SK-N-SH treated with all-trans-retinoic acid at 6 μM for 48 hours (cell line): ENCODE data around the gene CPA1.

Experiments
- ATAC-seq: fragments of 200-7000 bp; cut with Tn5 transposase; 3 replicates; pipeline ENCODE4 v1.9.1; 2020; ENCODE audit warnings: mild to moderate bottlenecking, moderate library complexity
- ARNTL ChIP-seq: fragments of 450-650 bp; formaldehyde crosslinking; IDR thresholded peaks from 2 replicates; pipeline ENCODE4 v1.5.0; 2020; ENCODE audit warnings: low read depth, mild to moderate bottlenecking, moderate library complexity, borderline replicate concordance
- BACH2 ChIP-seq: fragments of 250-450 bp; sonication (Bioruptor Pico); IDR thresholded peaks from 2 replicates; pipeline ENCODE4 v1.9.0; 2021; ENCODE audit warnings: mild to moderate bottlenecking, borderline replicate concordance
- CSDC2 ChIP-seq: fragments of 250-450 bp; sonication (Bioruptor Pico); IDR thresholded peaks from 2 replicates; pipeline ENCODE4 v1.5.0; 2020; ENCODE audit warnings: mild to moderate bottlenecking, moderate library complexity
- CSRNP3 ChIP-seq: fragments of 250-450 bp; sonication (Bioruptor Pico); IDR thresholded peaks from 2 replicates; pipeline ENCODE4 v1.5.1; 2021; ENCODE audit warnings: mild to moderate bottlenecking, moderate library complexity
- ESRRG ChIP-seq: fragments of 250-450 bp; sonication (Bioruptor Pico); IDR thresholded peaks from 2 replicates; pipeline ENCODE4 v1.6.1; 2021; ENCODE audit warnings: mild to moderate bottlenecking
- GLIS3 ChIP-seq: fragments of 250-450 bp; sonication (Bioruptor Pico); IDR thresholded peaks from 2 replicates; pipeline ENCODE4 v1.5.0; 2020; ENCODE audit warnings: mild to moderate bottlenecking, moderate library complexity
- ISL1 ChIP-seq: fragments of 250-450 bp; sonication (Bioruptor Pico); IDR thresholded peaks from 2 replicates; pipeline ENCODE4 v2.1.2; 2022; ENCODE audit warnings: mild to moderate bottlenecking, moderate library complexity
- OSR1 ChIP-seq: fragments of 250-450 bp; sonication (Bioruptor Pico); IDR thresholded peaks from 2 replicates; pipeline ENCODE4 v1.8.0; 2022; ENCODE audit warnings: moderate library complexity, mild to moderate bottlenecking, inconsistent platforms
- PPARA ChIP-seq: fragments of 250-450 bp; sonication (Bioruptor Pico); IDR thresholded peaks from 2 replicates; pipeline ENCODE4 v1.5.0; 2020; ENCODE audit warnings: mild to moderate bottlenecking, borderline replicate concordance
- RARB ChIP-seq: fragments of 250-450 bp; sonication (Bioruptor Pico); IDR thresholded peaks from 2 replicates; pipeline ENCODE4 v1.8.0; 2021; ENCODE audit warnings: mild to moderate bottlenecking, moderate library complexity
- SNAI2 ChIP-seq: fragments of 250-450 bp; sonication (Bioruptor Pico); IDR thresholded peaks from 2 replicates; pipeline ENCODE4 v1.5.0; 2020; ENCODE audit warnings: mild to moderate bottlenecking, moderate library complexity
- TCF4 ChIP-seq: fragments of 250-450 bp; sonication (Bioruptor Pico); IDR thresholded peaks from 2 replicates; pipeline ENCODE4 v1.8.0; 2021; ENCODE audit warnings: mild to moderate bottlenecking, moderate library complexity, borderline replicate concordance
- TSHZ2 ChIP-seq: fragments of 250-450 bp; sonication (Bioruptor Pico); IDR thresholded peaks from 2 replicates; pipeline ENCODE4 v1.5.0; 2020; ENCODE audit warnings: mild to moderate bottlenecking, moderate library complexity
- ZFP3 ChIP-seq: fragments of 250-450 bp; sonication (Bioruptor Pico); IDR thresholded peaks from 2 replicates; pipeline ENCODE4 v1.5.0; 2020; ENCODE audit warnings: mild to moderate bottlenecking, moderate library complexity
- ZFP30 ChIP-seq: fragments of 450-650 bp; formaldehyde crosslinking; IDR thresholded peaks from 2 replicates; pipeline ENCODE4 v1.5.0; 2022; ENCODE audit warnings: mild to moderate bottlenecking, moderate library complexity
- ZNF565 ChIP-seq: fragments of 450-650 bp; formaldehyde crosslinking; conservative IDR thresholded peaks from 2 replicates; pipeline ENCODE4 v1.5.0; 2020; ENCODE audit warnings: low read depth, mild to moderate bottlenecking, moderate library complexity
- ZNF70 ChIP-seq: fragments of 450-650 bp; formaldehyde crosslinking; IDR thresholded peaks from 2 replicates; pipeline ENCODE4 v1.5.0; 2020; ENCODE audit warnings: mild to moderate bottlenecking, moderate library complexity
- ZNF8 ChIP-seq: fragments of 450-650 bp; formaldehyde crosslinking; IDR thresholded peaks from 2 replicates; pipeline ENCODE4 v1.5.0; 2020; ENCODE audit warnings: mild to moderate bottlenecking, moderate library complexity
- TF ChIP-seq, protein P1 (sequence below): fragments of 250-450 bp; sonication (Bioruptor Pico); IDR thresholded peaks from 2 replicates; pipeline ENCODE4 v1.8.0; 2020; ENCODE audit warnings: mild to moderate bottlenecking, moderate library complexity, borderline replicate concordance
- TF ChIP-seq, protein P2 (sequence below): fragments of 250-450 bp; sonication (Bioruptor Pico); IDR thresholded peaks from 2 replicates; pipeline ENCODE4 v1.8.0; 2021; ENCODE audit warnings: low read depth, mild to moderate bottlenecking, moderate library complexity, borderline replicate concordance

Gene CPA1

DNA sequence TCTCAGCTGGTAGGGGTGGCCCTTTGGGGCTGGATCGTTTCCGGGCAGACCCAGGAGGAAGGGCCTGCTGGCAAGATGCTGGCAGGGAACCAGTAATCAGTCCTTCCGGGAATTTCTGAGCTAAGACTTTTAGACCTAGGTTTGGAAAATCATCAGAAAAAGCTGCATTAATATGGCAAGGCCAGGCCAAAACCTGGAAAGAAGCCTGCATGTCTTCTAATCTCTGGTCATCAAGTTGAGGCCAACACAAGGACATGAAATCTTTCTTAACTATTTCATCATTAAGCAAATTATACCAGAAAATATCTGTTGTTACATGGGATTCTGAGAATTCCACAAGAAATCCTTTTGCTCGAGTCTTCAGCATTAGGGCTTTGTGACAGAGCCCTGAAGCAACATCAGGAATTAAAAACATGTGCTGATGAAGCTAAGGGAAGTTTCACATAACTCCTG is 19.9 kb downstream of the CPA1 start:
- ATAC-seq, result peak; percentile 75
- TF ChIP-seq SNAI2 (no peak), ZFP3 (CRISPR knock-in tag) (no peak), GLIS3 (CRISPR knock-in tag) (no peak), ZFP30 (CRISPR knock-in tag) (no peak), ISL1 (CRISPR knock-in tag) (no peak), TSHZ2 (CRISPR knock-in tag) (no peak), ESRRG (no peak), ZNF70 (no peak), TCF4 (CRISPR knock-in tag) (no peak), ARNTL (no peak)

- ATAC-seq, result no peak
- TF ChIP-seq PPARA (CRISPR knock-in tag) (no peak), ZFP30 (CRISPR knock-in tag) (no peak), BACH2 (CRISPR knock-in tag) (no peak), ISL1 (CRISPR knock-in tag) (no peak), ESRRG (no peak), RARB (CRISPR knock-in tag) (no peak), TSHZ2 (CRISPR knock-in tag) (no peak), ZNF70 (no peak)
- TF ChIP-seq, protein P1, sequence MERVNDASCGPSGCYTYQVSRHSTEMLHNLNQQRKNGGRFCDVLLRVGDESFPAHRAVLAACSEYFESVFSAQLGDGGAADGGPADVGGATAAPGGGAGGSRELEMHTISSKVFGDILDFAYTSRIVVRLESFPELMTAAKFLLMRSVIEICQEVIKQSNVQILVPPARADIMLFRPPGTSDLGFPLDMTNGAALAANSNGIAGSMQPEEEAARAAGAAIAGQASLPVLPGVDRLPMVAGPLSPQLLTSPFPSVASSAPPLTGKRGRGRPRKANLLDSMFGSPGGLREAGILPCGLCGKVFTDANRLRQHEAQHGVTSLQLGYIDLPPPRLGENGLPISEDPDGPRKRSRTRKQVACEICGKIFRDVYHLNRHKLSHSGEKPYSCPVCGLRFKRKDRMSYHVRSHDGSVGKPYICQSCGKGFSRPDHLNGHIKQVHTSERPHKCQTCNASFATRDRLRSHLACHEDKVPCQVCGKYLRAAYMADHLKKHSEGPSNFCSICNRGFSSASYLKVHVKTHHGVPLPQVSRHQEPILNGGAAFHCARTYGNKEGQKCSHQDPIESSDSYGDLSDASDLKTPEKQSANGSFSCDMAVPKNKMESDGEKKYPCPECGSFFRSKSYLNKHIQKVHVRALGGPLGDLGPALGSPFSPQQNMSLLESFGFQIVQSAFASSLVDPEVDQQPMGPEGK, result no peak
Measured at GRCh38 chr7:130401101-130401500, 20.8 kb downstream of the CPA1 start.

- no peak for TF ChIP-seq OSR1 (CRISPR knock-in tag)
- no peak for TF ChIP-seq ESRRG
- TF ChIP-seq ZNF70, result no peak
- TF ChIP-seq SNAI2, result no peak
- ATAC-seq, result no peak
Measured at GRCh38 chr7:130401578-130401977, 21.3 kb downstream of the CPA1 start.

- ATAC-seq, result no peak
- TF ChIP-seq SNAI2 (no peak), ZFP30 (CRISPR knock-in tag) (no peak), PPARA (CRISPR knock-in tag) (no peak), RARB (CRISPR knock-in tag) (no peak), CSRNP3 (CRISPR knock-in tag) (no peak), ARNTL (no peak), ZNF70 (no peak), TCF4 (CRISPR knock-in tag) (no peak), OSR1 (CRISPR knock-in tag) (no peak), ZNF8 (CRISPR knock-in tag) (no peak), ZNF565 (CRISPR knock-in tag) (no peak), CSDC2 (CRISPR knock-in tag) (no peak), BACH2 (CRISPR knock-in tag) (no peak), GLIS3 (CRISPR knock-in tag) (no peak)
- TF ChIP-seq, protein P2, sequence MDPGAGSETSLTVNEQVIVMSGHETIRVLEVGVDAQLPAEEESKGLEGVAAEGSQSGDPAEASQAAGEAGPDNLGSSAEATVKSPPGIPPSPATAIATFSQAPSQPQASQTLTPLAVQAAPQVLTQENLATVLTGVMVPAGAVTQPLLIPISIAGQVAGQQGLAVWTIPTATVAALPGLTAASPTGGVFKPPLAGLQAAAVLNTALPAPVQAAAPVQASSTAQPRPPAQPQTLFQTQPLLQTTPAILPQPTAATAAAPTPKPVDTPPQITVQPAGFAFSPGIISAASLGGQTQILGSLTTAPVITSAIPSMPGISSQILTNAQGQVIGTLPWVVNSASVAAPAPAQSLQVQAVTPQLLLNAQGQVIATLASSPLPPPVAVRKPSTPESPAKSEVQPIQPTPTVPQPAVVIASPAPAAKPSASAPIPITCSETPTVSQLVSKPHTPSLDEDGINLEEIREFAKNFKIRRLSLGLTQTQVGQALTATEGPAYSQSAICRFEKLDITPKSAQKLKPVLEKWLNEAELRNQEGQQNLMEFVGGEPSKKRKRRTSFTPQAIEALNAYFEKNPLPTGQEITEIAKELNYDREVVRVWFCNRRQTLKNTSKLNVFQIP (CRISPR knock-in tag), result no peak
Measured at GRCh38 chr7:130405003-130405402, 24.7 kb downstream of the CPA1 start.
